HepG2 (cell line): ENCODE results near the gene DNM3. TPM values are rescaled to one million over a fixed set of nuclear protein-coding genes. Genes with fewer than 3 reads are reported as not detected.

Experiments
- ATAC-seq: fragments of 200-7000 bp; cut with Tn5 transposase; 3 replicates; pipeline ENCODE4 v1.9.1; 2020; ENCODE audit warnings: mild to moderate bottlenecking, moderate library complexity
- BruUV-seq: library from RNA; stranded (reverse); fragments of 400-500 nt; replicated peaks from 2 replicates; lab custom pipeline; 2021; lab: Mats Ljungman, UMichigan
- CTCF ChIA-PET: fragments of 300-600 bp; formaldehyde crosslinking; extraction: SDS; loops from one replicate; lab custom pipeline; 2021; ENCODE audit warnings: low total read pairs, inconsistent platforms, low intra/inter-chr PET ratio; lab: Yijun Ruan, JAX
- POLR2A ChIA-PET: fragments of 350-600 bp; sonication (Branson Sonifier 250); formaldehyde crosslinking; loops from one replicate; lab custom pipeline; 2020; ENCODE audit warnings: antibody characterized with exemption, inconsistent platforms; lab: Yijun Ruan, JAX
- DNase-seq: peaks from one replicate; pipeline ENCODE4 v3.0.0-alpha.2; 2015; ENCODE audit warnings: low spot score
- FAIRE-seq: peaks from 3 replicates; lab custom pipeline; 2011; peaks lifted over from hg19 to GRCh38; lab: Jason Lieb, UNC
- H2AFZ ChIP-seq: one replicate; pipeline ENCODE4 v1.6.1; 2011; ENCODE audit warnings: low read length, inconsistent platforms
- H3K27ac ChIP-seq: fragments of 300-600 bp; 3 replicates; pipeline ENCODE4 v1.8.0; 2011; ENCODE audit warnings: mixed run types, mild to moderate bottlenecking, mixed read lengths, low read length, inconsistent platforms; ENCODE audit not compliant: insufficient read depth; ENCODE audit errors: extremely low read length
- H3K27me3 ChIP-seq, 2 experiments: fragments of 200-600 bp in 1 of 2; 2 replicates in 1 of 2; 3 replicates in 1 of 2; pipeline versions ENCODE4 v1.6.0 to v1.8.0; 2011; ENCODE audit warnings: low read length in 2 of 2, mild to moderate bottlenecking in 2 of 2, moderate library complexity in 2 of 2, inconsistent platforms in 1 of 2; ENCODE audit not compliant: insufficient read depth in 2 of 2, control insufficient read depth in 1 of 2
- H3K36me3 ChIP-seq, 2 experiments: fragments of 200-600 bp in 1 of 2; replicated peaks in 1 of 2; 2 replicates in 1 of 2; 3 replicates in 1 of 2; pipeline versions ENCODE4 v1.5.1 to v1.8.0; 2011; ENCODE audit warnings: low read length in 2 of 2, inconsistent platforms in 1 of 2; ENCODE audit not compliant: insufficient read depth in 2 of 2, control insufficient read depth in 1 of 2
- H3K4me1 ChIP-seq: 2 replicates; pipeline ENCODE4 v1.5.1; 2012; ENCODE audit warnings: low read length, inconsistent platforms; ENCODE audit not compliant: insufficient read depth
- H3K4me2 ChIP-seq: 2 replicates; pipeline ENCODE4 v1.6.0; 2011; ENCODE audit warnings: low read depth, low read length, inconsistent platforms
- H3K4me3 ChIP-seq, 3 experiments: fragments of 200-600 bp in 1 of 3; sonication (generic), shearing (Covaris generic) in 1 of 3; replicated peaks in 1 of 3; 2 replicates each; pipeline ENCODE4 v1.5.1; 2011 to 2016; ENCODE audit warnings: low read length in 3 of 3, inconsistent platforms in 2 of 3, low read depth in 2 of 3, mild to moderate bottlenecking in 2 of 3, control low read depth in 1 of 3, mixed read lengths in 1 of 3; ENCODE audit not compliant: insufficient read depth in 1 of 3
- H3K79me2 ChIP-seq: one replicate; pipeline ENCODE4 v1.6.1; 2011; ENCODE audit warnings: low read length, inconsistent platforms; ENCODE audit not compliant: insufficient read depth
- H3K9ac ChIP-seq: 2 replicates; pipeline ENCODE4 v1.6.0; 2011; ENCODE audit warnings: mild to moderate bottlenecking, low read depth, low read length, inconsistent platforms; ENCODE audit not compliant: insufficient read depth
- H3K9me3 ChIP-seq: 2 replicates; pipeline ENCODE4 v1.5.1; 2012; ENCODE audit warnings: mild to moderate bottlenecking, low read length
- H4K20me1 ChIP-seq: 2 replicates; pipeline ENCODE4 v1.6.0; 2011; ENCODE audit warnings: inconsistent platforms, mild to moderate bottlenecking, low read length, moderate library complexity; ENCODE audit not compliant: insufficient read depth
- DBP ChIP-seq: sonication (generic); formaldehyde crosslinking; IDR thresholded peaks from 2 replicates; pipeline ENCODE4 v1.4.0; 2020; ENCODE audit warnings: missing genetic modification reagents; ENCODE audit errors: not compliant biosample characterization
- EED ChIP-seq: sonication (generic); formaldehyde crosslinking; IDR thresholded peaks from 2 replicates; pipeline ENCODE4 v1.5.0; 2020; ENCODE audit warnings: mild to moderate bottlenecking, missing genetic modification reagents
- IKZF4 ChIP-seq: sonication (generic); formaldehyde crosslinking; IDR thresholded peaks from 2 replicates; pipeline ENCODE4 v1.5.1; 2020; ENCODE audit warnings: borderline replicate concordance, mild to moderate bottlenecking, low read depth, missing genetic modification reagents; ENCODE audit errors: not compliant biosample characterization
- JUND ChIP-seq: sonication (generic); formaldehyde crosslinking; IDR thresholded peaks from 2 replicates; pipeline ENCODE4 v1.8.0; 2022; ENCODE audit warnings: mild to moderate bottlenecking, missing genetic modification reagents
- MLX ChIP-seq: IDR thresholded peaks from 2 replicates; pipeline ENCODE4 v1.6.1; 2016
- NFE2L2 ChIP-seq: fragments of 150-350 bp; IDR thresholded peaks from 2 replicates; pipeline ENCODE4 v1.6.1; 2014; ENCODE audit warnings: low read length
- NR0B2 ChIP-seq: sonication (generic); formaldehyde crosslinking; IDR thresholded peaks from 2 replicates; pipeline ENCODE4 v1.4.0; 2020; ENCODE audit warnings: mild to moderate bottlenecking, missing genetic modification reagents
- REL ChIP-seq: sonication (generic); formaldehyde crosslinking; conservative IDR thresholded peaks from 2 replicates; pipeline ENCODE4 v1.8.0; 2022; ENCODE audit warnings: mild to moderate bottlenecking, missing genetic modification reagents, moderate library complexity
- SATB2 ChIP-seq: sonication (generic); formaldehyde crosslinking; IDR thresholded peaks from 2 replicates; pipeline ENCODE4 v1.5.0; 2020; ENCODE audit warnings: missing genetic modification reagents
- SRF ChIP-seq: IDR thresholded peaks from 2 replicates; pipeline ENCODE4 v1.6.1; 2011; ENCODE audit warnings: mild to moderate bottlenecking, low read depth, low read length, moderate library complexity
- TARDBP ChIP-seq: sonication (generic); formaldehyde crosslinking; IDR thresholded peaks from 2 replicates; pipeline ENCODE4 v1.8.0; 2022; ENCODE audit warnings: mild to moderate bottlenecking, missing genetic modification reagents
- TOE1 ChIP-seq: sonication (generic); formaldehyde crosslinking; IDR thresholded peaks from 2 replicates; pipeline ENCODE4 v1.4.0; 2020; ENCODE audit warnings: mild to moderate bottlenecking, missing genetic modification reagents
- TRIM22 ChIP-seq: fragments of 450-650 bp; IDR thresholded peaks from 2 replicates; pipeline ENCODE4 v1.6.1; 2017
- ZBTB38 ChIP-seq: sonication (generic); formaldehyde crosslinking; IDR thresholded peaks from 2 replicates; pipeline ENCODE4 v1.5.1; 2020; ENCODE audit warnings: mild to moderate bottlenecking, missing genetic modification reagents
- ZBTB4 ChIP-seq: sonication (generic); formaldehyde crosslinking; IDR thresholded peaks from 2 replicates; pipeline ENCODE4 v1.4.0; 2020; ENCODE audit warnings: missing genetic modification reagents, mild to moderate bottlenecking, borderline replicate concordance
- ZMYM4 ChIP-seq: sonication (generic); formaldehyde crosslinking; IDR thresholded peaks from 2 replicates; pipeline ENCODE4 v1.8.1; 2023; ENCODE audit warnings: mild to moderate bottlenecking, missing genetic modification reagents
- ZNF816 ChIP-seq: sonication (generic); formaldehyde crosslinking; IDR thresholded peaks from 2 replicates; pipeline ENCODE4 v1.8.0; 2022; ENCODE audit warnings: missing genetic modification reagents, mild to moderate bottlenecking, borderline replicate concordance
- ZSCAN22 ChIP-seq: sonication (generic); formaldehyde crosslinking; IDR thresholded peaks from 2 replicates; pipeline ENCODE4 v1.4.0; 2020; ENCODE audit warnings: mild to moderate bottlenecking, missing genetic modification reagents
- WGBS: methylation state at CpG from one replicate; pipeline ENCODE4 v1.1.6; 2017; ENCODE audit warnings: low lambda C conversion rate; 5-methylcytosine and 5-hydroxymethylcytosine counted together
- in situ Hi-C: cut with HindIII; loops from 2 replicates; pipeline ENCODE4 v1.10.0; 2017; ENCODE audit warnings: low pct_unique_long_range_greater_than_20kb; ENCODE audit not compliant: extremely low pct_ligation_motif_present
- intact Hi-C: fragments of 100-400 bp; cut with micrococcal nuclease; formaldehyde crosslinking; loops from one replicate; pipeline ENCODE4 v1.10.0; 2022; ENCODE audit not compliant: unreplicated experiment
- polyA plus RNA-seq, 8 experiments: library from polyadenylated mRNA; depleted of rRNA in 3 of 8; stranded (reverse) in 7 of 8; unstranded in 1 of 8; fragments of >200 nt; fragmentation: Illumina TruSeq in 4 of 8; extraction: Trizol in 4 of 8; gene quantifications; 2 replicates each; pipeline versions ENCODE4 v1.2.1 to v1.2.3, GENCODE V29; 2011 to 2016; ENCODE audit warnings: low read depth in 4 of 8, missing spikeins in 1 of 8, mixed read lengths in 1 of 8; ENCODE audit not compliant: insufficient read depth in 1 of 8
- total RNA-seq, 5 experiments: library from RNA; depleted of rRNA; stranded (reverse); fragments of >200 nt; fragmentation: Illumina TruSeq; extraction: Trizol; gene quantifications; 2 replicates each; pipeline ENCODE4 v1.2.3, GENCODE V29; 2016; ENCODE audit warnings: low read depth in 1 of 5

Gene DNM3
- total and polyA plus RNA-seq, 2 of the 13 experiments (the other 11 are each of a cell fraction or from before 2014, with no cell fraction given), result 0.05 TPM; not detected in 1

- H4K20me1 ChIP-seq, result no peaks in the 10 kb centered on the region
- CTCF ChIA-PET, result no interaction called here
- H3K27me3 ChIP-seq, result no peaks in the 10 kb centered on the region
- no peak for ATAC-seq
- BruUV-seq, result no TSS peak
- H3K9ac ChIP-seq, result no peak overlapping the region
- H3K36me3 ChIP-seq, result no peaks in the 10 kb centered on the region
- no peak for DNase-seq
- no peaks in the 10 kb centered on the region for H3K4me1 ChIP-seq
- TF ChIP-seq NFE2L2, result no peak
- no peak for TF ChIP-seq EED
- no peak for TF ChIP-seq ZSCAN22 (CRISPR knock-in tag)
- no peak for TF ChIP-seq SRF
- TF ChIP-seq IKZF4, result no peak
- no peak for TF ChIP-seq REL (CRISPR knock-in tag)
- TF ChIP-seq MLX (CRISPR knock-in tag), result no peak
- TF ChIP-seq NR0B2 (CRISPR knock-in tag), result no peak
- TF ChIP-seq TOE1 (CRISPR knock-in tag), result no peak
- no peak for TF ChIP-seq TRIM22
- TF ChIP-seq ZNF816, result no peak
- TF ChIP-seq ZBTB38, result no peak
- no peak for TF ChIP-seq ZMYM4 (CRISPR knock-in tag)
- TF ChIP-seq TARDBP, result no peak
- TF ChIP-seq DBP, result no peak
- TF ChIP-seq ZBTB4 (CRISPR knock-in tag), result no peak
- no peak for TF ChIP-seq JUND
- no peak for TF ChIP-seq SATB2 (CRISPR knock-in tag)
- TF ChIP-seq, all 625 proteins: peak for 0
- H3K27ac ChIP-seq, result no peak overlapping the region
- H3K79me2 ChIP-seq, result no peaks in the 10 kb centered on the region
- in situ Hi-C loops (no loop called here), intact Hi-C loops (no loop called here)
- H3K4me2 ChIP-seq, result no peak overlapping the region
- H3K4me3 ChIP-seq, result no peak overlapping the region
- no peaks in the 10 kb centered on the region for H3K9me3 ChIP-seq
- POLR2A ChIA-PET, result no interaction called here
- FAIRE-seq, result no peak
- 25% methylated on average over 4 of the region's 4 CpGs for WGBS
- no peak overlapping the region for H2AFZ ChIP-seq
Measured at GRCh38 chr1:172308577-172308976, 467.3 kb downstream of the DNM3 start.
